ENCODE data around the gene ARHGAP1.

ARHGAP1 gene

GRCh38 chr11:46635557-46636139, 64.8 kb downstream of the ARHGAP1 start:
- DNase-seq, result no peak

GRCh38 chr11:46633291-46634217, 66.9 kb downstream of the ARHGAP1 start:
- no peak for DNase-seq

GRCh38 chr11:46632502-46632901, 67.9 kb downstream of the ARHGAP1 start:
- no peak for DNase-seq

GRCh38 chr11:46631676-46632075, 68.7 kb downstream of the ARHGAP1 start:
- no peak for DNase-seq

- DNase-seq, result no peak
Measured at GRCh38 chr11:46630237-46630636, 70.2 kb downstream of the ARHGAP1 start.

GRCh38 chr11:46628961-46629360, 71.5 kb downstream of the ARHGAP1 start:
- no peak for DNase-seq
